RWPE2 (cell line): Measurements from ENCODE around the gene NCS1.

Source experiments
- ATAC-seq: fragments of 200-7000 bp; cut with Tn5 transposase; 3 replicates; pipeline ENCODE4 v1.9.1; 2021; ENCODE audit warnings: low read depth
- DNase-seq: peaks from one replicate; pipeline ENCODE4 v3.0.0-alpha.2; 2020; ENCODE audit warnings: low spot score
- H3K27ac ChIP-seq: fragments of 450-650 bp; 2 replicates; pipeline ENCODE4 v1.5.1; 2017; ENCODE audit warnings: mild to moderate bottlenecking; ENCODE audit not compliant: poor library complexity, severe bottlenecking
- H3K27me3 ChIP-seq: fragments of 250-450 bp; sonication (Bioruptor Pico); 2 replicates; pipeline ENCODE4 v1.5.1; 2021; ENCODE audit warnings: mild to moderate bottlenecking, moderate library complexity; ENCODE audit not compliant: insufficient read depth, poor library complexity, severe bottlenecking
- H3K36me3 ChIP-seq: fragments of 250-450 bp; sonication (Bioruptor Pico); 2 replicates; pipeline ENCODE4 v1.5.1; 2020; ENCODE audit warnings: low read depth, mild to moderate bottlenecking, moderate library complexity
- H3K4me1 ChIP-seq: fragments of 250-450 bp; sonication (Bioruptor Pico); 2 replicates; pipeline ENCODE4 v1.5.1; 2021; ENCODE audit warnings: mild to moderate bottlenecking, moderate library complexity; ENCODE audit not compliant: insufficient read depth, poor library complexity, severe bottlenecking
- H3K4me3 ChIP-seq: fragments of 250-450 bp; sonication (Bioruptor Pico); 2 replicates; pipeline ENCODE4 v1.5.1; 2021; ENCODE audit warnings: mild to moderate bottlenecking, moderate library complexity; ENCODE audit not compliant: severe bottlenecking
- H3K9me3 ChIP-seq: fragments of 250-450 bp; sonication (Bioruptor Pico); 2 replicates; pipeline ENCODE4 v1.5.1; 2021; ENCODE audit warnings: mild to moderate bottlenecking, moderate library complexity; ENCODE audit not compliant: severe bottlenecking
- CTCF ChIP-seq: fragments of 450-650 bp; IDR thresholded peaks from one replicate; pipeline ENCODE4 v1.5.1; 2017; ENCODE audit warnings: mild to moderate bottlenecking, moderate library complexity; ENCODE audit not compliant: poor library complexity, severe bottlenecking

NCS1 gene

GRCh38 chr9:130193531-130194377, 21.6 kb downstream of the NCS1 start:
- no peak overlapping the region for H3K4me3 ChIP-seq
- ATAC-seq = peak; percentile 52
- no peak for TF ChIP-seq CTCF
- DNase-seq = no peak
- no peak overlapping the region for H3K27ac ChIP-seq
- no peaks in the 10 kb centered on the region for H3K27me3 ChIP-seq
- no peaks in the 10 kb centered on the region for H3K9me3 ChIP-seq
- H3K4me1 ChIP-seq = peaks cover 8% of the 10 kb centered on the region
- no peaks in the 10 kb centered on the region for H3K36me3 ChIP-seq

- ATAC-seq = peak; percentile 20; the same call in 2 of the 3 replicates
- Histone ChIP-seq H3K27me3 (no peaks in the 10 kb centered on the region), H3K27ac (no peak overlapping the region), H3K9me3 (no peaks in the 10 kb centered on the region), H3K4me3 (no peak overlapping the region), H3K4me1 (peaks cover 13% of the 10 kb centered on the region), H3K36me3 (no peaks in the 10 kb centered on the region)
- no peak for DNase-seq
- no peak for TF ChIP-seq CTCF
Measured at GRCh38 chr9:130194378-130194932, 22.3 kb downstream of the NCS1 start.

- Histone ChIP-seq H3K27ac (no peak overlapping the region), H3K27me3 (no peaks in the 10 kb centered on the region), H3K9me3 (no peaks in the 10 kb centered on the region), H3K36me3 (no peaks in the 10 kb centered on the region), H3K4me1 (peaks cover 19% of the 10 kb centered on the region), H3K4me3 (no peak overlapping the region)
- TF ChIP-seq CTCF = no peak
- no peak for DNase-seq
- no peak for ATAC-seq
Measured at GRCh38 chr9:130195638-130196037, 23.4 kb downstream of the NCS1 start.

GRCh38 chr9:130196643-130197042, 24.4 kb downstream of the NCS1 start:
- no peaks in the 10 kb centered on the region for H3K9me3 ChIP-seq
- H3K27me3 ChIP-seq = no peaks in the 10 kb centered on the region
- no peak overlapping the region for H3K27ac ChIP-seq
- H3K4me3 ChIP-seq = no peak overlapping the region
- DNase-seq (no peak), ATAC-seq (no peak)
- H3K4me1 ChIP-seq = peaks cover 19% of the 10 kb centered on the region
- no peak for TF ChIP-seq CTCF
- H3K36me3 ChIP-seq = no peaks in the 10 kb centered on the region

GRCh38 chr9:130197386-130197785, 25.2 kb downstream of the NCS1 start:
- no peak for DNase-seq
- Histone ChIP-seq H3K27ac (no peak overlapping the region), H3K4me1 (peaks cover 19% of the 10 kb centered on the region), H3K27me3 (no peaks in the 10 kb centered on the region), H3K4me3 (no peak overlapping the region), H3K9me3 (no peaks in the 10 kb centered on the region), H3K36me3 (no peaks in the 10 kb centered on the region)
- TF ChIP-seq CTCF = no peak
- no peak for ATAC-seq
